GM18520 (cell line): ENCODE results near the gene THAP4.
"Not testable (repeated sequence)": the region's sequence is repeated elsewhere in the genome, so short reads cannot be mapped to it uniquely, and the experiment has no call there.

ENCODE experiments used
- ATAC-seq: cut with Tn5 transposase; IDR thresholded peaks from one replicate; pipeline ENCODE4 v1.9.1; 2021; ENCODE audit not compliant: unreplicated experiment

THAP4 gene

DNA sequence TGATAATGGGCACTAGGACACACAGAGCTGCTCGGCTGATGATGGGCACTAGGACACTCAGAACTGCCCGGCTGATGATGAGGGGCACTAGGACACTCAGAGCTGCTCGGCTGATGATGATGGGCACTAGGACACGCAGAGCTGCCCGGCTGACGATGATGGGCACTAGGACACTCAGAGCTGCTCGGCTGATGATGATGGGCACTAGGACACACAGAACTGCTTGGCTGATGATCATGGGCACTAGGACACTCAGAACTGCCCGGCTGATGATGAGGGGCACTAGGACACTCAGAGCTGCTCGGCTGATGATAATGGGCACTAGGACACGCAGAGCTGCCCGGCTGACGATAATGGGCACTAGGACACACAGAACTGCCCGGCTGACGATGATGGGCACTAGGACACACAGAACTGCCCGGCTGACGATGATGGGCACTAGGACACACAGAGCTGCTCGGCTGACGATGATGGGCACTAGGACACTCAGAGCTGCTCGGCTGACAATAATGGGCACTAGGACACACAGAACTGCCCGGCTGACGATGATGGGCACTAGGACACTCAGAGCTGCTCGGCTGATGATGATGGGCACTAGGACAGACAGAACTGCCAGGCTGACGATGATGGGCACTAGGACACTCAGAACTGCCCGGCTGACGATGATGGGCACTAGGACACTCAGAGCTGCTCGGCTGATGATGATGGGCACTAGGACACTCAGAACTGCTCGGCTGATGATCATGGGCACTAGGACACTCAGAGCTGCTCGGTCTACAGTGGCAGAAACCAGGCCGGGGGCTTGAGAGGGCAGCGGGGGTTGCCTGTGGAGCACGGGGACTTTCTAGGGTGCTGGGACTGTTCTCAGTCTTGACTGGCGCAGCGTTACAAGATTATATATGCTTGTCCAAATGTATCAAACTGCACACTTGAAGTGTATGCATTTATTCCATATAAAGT is 46.2 kb downstream of the THAP4 start:
- ATAC-seq, result not testable (repeated sequence)

DNA sequence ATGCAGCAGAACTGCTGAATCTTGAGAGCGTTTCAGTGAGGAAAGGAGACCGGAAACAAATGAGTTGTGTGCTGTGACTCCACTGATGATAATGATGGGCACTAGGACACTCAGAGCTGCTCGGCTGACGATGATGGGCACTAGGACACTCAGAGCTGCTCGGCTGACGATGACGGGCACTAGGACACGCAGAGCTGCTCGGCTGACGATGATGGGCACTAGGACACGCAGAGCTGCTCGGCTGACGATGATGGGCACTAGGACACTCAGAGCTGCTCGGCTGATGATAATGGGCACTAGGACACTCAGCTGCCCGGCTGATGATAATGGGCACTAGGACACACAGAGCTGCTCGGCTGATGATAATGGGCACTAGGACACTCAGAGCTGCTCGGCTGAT is 47.1 kb downstream of the THAP4 start:
- not testable (repeated sequence) for ATAC-seq

- ATAC-seq, result no peak
Measured at GRCh38 chr2:241586564-241587264, 50.2 kb downstream of the THAP4 start.

GRCh38 chr2:241584436-241584835 is 52.5 kb downstream of the THAP4 start:
- ATAC-seq, result no peak

DNA sequence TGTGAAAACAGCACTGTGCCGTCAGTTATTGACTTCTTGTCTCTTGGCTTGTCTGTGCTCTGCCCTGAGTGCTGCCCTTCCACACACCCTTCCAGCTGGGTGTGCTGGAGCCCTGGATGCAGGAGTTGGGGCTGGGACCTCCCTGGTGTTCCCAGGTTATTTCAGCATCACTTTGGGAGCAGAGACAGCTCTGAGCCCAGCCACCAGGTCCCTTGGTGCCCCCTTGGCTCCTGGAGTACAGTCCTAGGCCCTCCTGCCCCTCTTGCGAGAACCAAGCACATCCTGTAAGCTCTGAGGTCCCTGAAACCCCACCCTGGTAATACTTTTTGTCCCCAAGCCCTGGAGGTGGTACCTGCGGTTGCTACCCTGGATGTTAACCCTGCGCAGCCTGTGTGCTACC is 54.2 kb downstream of the THAP4 start:
- ATAC-seq, result no peak

DNA sequence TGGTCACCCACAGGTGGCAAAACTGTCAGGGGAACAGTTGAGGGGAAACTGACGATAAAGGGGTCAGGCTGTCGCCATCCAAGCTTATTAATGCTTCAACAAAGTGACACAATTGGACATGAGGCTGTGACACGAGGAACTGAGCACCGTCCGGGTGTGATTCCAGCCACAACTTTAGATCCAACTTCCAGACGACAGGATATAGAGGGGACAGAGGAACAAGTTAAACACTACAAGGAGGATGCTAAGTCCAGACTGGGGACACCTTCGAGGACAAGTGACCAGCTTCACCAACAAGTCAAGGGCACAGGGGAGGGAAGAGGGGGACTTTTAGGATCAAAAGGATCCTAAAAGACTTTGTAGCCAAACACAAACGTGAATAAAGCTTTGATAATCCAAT is 54.6 kb downstream of the THAP4 start:
- no peak for ATAC-seq

DNA sequence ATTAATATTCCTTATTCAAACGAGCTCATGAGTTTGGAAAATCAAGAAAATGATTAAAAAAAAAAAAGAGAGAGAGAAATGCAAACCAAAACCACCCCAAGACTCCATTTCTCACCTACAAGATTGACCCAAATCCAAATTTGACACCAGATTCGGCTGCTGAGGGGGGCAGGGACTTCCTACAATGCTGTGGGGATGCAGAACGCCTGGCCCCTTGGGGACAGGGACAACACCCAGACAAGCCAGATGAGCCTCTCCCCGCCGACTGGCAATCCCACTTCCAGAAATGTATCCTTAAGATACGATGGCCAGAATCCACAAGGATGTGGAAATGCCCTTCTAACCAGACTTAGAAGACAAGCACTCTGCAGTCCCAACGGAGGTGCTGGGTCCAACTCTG is 57.7 kb downstream of the THAP4 start:
- ATAC-seq, result no peak

DNA sequence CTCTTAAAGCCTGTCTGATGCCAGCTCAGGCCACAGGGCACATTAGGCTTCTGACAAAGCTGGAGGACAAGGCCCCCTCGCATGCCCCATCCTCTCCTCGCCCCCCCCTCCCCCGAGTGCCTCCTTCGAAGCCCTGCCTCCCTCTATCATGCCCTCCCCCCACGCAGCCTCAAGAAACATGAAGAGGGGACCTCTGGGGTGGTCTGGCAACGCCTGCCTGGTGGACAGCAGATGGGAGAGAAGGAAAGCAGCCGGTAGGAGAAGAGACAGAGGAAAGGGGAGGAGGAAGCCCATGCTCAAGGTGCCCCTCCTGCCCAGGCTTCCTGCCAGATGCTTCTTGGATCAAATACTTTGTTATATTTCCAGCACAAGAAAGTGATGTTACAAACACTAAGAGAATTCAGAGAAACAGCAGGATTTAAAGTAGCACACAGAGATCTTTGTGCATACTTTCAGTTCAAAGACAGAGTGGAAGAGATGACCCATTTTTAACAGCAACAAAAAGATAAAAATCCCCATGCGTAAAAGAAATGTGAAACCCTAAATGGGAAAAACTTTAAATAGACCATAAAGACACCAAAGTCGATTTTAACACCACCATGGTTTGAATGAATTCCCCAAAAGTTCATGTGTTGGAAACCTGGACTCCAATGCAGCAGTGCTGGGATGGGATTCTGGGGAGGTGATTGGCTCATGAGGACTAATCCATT is 59.4 kb downstream of the THAP4 start:
- no peak for ATAC-seq

GRCh38 chr2:241576293-241576654 is 60.7 kb downstream of the THAP4 start:
- ATAC-seq, result no peak

DNA sequence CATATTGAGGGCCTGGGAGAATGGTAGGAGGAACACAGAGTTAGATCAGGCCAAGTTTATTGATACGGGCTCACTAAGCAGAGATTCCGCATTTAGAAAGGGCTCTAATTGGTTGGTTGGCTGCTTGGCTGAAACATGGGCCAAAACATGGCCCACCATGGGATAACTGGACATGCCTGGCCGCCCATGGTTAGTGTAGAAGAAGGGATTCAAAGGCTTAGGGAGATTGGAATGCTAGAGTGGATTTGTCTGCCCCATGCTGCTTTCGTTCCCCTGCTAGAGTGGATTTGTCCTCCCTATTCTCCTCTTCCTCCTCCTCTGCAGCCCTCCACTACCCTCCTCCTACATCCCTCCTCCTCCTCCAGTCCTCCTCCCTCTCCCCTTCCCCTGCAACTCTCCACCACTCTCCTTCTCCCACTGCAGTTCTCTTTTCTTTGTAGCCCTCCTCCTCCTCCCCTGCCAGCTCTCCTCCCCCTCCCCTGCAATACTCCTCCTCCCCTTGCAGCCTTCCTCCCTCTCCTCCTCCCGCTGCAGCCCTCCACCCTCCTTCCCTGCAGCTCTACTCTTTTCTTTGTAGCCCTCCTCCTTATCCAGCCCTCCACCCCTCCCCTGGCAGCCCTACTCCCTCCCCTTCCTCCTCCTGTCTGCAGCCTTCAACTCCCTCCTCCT is 61.2 kb downstream of the THAP4 start:
- no peak for ATAC-seq

GRCh38 chr2:241574911-241575623 is 61.9 kb downstream of the THAP4 start:
- ATAC-seq, result no peak

DNA sequence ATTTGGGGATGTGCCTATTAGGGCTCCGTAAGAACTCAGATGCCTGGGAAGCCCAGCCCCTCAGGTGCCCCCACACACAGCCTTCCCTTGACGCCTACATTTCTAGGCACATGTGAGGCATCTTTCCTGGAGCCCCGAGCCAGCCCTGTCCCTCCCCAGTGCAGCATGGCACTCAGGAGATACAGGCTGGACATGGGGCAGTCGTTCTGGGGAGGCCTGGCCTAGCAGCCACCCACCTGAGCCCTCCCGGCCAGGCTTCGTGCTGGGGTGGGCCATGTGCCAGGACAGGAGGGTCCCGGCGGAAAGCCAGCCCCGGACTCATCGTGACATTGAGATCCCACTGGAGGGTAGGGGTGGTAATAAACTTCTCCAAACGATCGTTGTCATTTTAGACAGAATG is 63.2 kb downstream of the THAP4 start:
- no peak for ATAC-seq

DNA sequence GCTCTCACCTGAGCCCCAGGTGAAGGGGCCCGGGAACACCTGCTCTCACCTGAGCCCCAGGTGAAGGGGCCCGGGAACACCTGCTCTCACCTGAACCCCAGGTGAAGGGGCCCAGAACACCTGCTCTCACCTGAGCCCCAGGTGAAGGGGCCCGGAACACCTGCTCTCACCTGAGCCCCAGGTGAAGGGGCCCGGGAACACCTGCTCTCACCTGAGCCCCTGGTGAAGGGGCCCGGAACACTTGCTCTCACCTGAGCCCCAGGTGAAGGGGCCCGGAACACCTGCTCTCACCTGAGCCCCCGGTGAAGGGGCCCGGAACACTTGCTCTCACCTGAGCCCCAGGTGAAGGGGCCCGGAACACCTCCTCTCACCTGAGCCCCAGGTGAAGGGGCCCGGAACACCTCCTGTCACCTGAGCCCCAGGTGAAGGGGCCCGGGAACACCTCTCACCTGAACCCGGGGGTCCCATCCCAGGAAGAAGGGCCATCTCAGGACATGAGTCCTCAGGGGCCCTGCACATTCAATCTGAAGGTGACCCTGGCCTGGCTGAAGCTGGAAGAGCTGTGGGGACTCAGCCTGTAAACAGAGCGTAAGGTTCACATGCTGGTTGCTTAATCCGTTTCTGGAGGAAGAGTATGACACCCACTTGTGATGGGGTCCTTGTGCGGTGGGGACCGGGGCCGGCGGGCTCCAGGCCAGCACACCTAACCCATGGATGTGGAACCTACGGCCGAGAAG is 63.9 kb downstream of the THAP4 start:
- not testable (repeated sequence) for ATAC-seq

DNA sequence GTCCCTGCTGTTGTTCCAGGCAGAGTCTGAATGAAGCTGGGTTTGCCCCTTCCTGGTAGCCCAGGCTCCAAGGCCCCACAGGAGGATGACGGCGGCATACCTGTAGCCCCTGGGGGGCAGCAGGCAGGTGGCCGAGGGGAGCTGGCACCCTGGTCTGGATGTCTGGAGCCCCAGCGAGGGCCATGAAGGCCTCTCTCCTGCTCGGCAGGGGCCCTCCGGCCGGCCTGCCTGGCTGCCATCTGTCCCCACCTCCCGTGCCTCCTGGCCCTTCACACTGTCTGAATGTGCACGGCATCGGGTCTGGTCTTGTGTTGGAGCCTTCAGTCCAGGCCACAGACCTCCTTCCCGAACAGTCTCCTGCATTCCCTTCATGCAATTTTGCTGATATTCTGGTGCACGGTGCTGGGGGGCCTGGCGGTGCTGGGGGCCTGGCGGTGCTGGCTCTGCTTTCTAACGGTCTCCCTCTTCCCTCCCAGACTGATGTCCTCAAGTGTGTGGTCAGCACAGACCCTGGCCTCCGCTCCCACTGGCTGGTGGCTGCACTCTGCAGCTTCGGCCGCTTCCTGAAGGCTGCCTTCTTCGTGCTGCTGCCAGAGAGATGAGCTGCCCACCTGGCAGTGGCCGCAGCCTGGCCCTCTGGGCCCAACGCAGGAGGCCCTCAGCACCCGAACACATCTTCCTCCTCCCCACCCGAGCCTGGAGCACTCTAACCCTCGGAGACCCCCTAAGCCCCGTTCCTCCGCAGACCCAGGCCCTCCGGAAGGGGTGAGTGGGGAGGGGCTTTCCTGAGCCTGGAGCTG is 64.9 kb downstream of the THAP4 start:
- ATAC-seq, result no peak

DNA sequence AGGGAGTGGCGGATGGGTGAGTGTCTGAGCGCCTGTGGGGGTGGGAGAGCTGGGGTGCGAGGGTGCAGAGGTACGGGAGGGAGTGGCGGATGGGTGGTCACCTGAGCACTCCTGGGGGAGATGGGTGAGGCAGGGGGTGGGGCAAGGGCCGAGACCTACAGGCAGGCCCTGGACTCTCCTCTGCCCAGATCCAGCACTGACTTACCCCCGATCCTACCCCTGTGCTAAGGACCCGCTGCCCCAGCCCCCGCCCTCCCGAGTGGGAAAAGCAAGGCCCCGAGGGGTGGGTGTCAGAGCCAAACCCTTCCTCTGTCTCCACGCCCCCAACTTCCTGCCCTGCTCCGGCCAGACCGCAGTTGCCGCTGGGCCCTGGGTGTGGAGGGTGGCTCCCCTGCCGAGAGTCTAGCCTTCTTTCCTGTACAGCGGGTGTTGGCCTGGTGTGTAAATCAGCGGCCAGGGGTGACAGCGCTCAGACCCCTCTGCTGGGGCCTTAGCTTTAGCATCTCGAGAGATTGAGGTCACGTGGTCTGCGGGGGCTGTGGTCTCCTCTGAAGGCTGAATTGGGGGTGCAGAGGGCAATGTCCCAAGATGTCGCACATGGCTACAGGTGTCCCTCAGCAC is 65.9 kb downstream of the THAP4 start:
- ATAC-seq, result no peak

DNA sequence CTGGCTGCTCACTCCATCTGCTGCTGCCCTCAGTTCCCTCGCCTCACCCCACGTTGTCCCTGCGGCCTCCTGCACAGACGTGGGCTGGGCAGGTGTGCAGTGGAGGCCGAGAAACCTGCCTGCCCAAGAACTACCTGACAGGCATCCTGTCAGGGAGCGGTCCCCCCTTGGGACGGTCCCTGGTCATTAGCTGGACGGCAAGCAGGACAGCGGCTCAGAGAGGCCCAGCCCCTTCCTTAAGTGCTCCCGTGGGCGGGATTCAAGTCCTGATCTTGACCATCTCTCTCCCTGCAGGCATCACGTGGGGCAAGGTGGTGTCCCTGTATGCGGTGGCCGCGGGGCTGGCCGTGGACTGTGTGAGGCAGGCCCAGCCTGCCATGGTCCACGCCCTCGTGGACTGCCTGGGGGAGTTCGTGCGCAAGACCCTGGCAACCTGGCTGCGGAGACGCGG is 67.1 kb downstream of the THAP4 start:
- ATAC-seq, result no peak

DNA sequence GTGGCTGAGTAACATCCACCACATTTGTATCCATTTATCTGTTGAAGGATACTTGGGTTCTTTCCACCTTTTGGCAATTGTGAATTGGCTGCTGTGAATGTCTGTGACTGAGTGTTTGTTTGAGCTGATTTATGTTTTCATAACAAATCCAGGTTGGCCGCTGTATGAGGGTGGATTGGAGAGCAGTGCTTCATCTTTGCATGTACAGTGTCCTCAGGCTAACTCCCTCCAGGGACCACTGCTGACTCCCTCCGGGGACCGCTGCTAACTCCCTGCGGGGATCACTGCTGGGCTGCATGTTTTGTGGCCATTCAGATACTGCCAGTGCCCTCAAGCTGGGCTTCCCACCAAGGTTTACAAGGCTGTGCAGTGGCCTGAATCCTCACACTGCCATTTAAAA is 68.2 kb downstream of the THAP4 start:
- ATAC-seq, result no peak

- ATAC-seq, result no peak
Measured at GRCh38 chr2:241567776-241568175, 69.2 kb downstream of the THAP4 start.
